HUES48 (cell line): ENCODE data around the gene STRA6.

ENCODE experiments used
- H3K27ac ChIP-seq: one replicate; pipeline ENCODE4 v1.7.0; 2013; ENCODE audit warnings: low read depth, low read length, inconsistent platforms
- H3K27me3 ChIP-seq: 2 replicates; pipeline ENCODE4 v1.6.1; 2013; ENCODE audit warnings: mild to moderate bottlenecking, low read length; ENCODE audit not compliant: control insufficient read depth, insufficient read depth
- H3K36me3 ChIP-seq: 2 replicates; pipeline ENCODE4 v1.6.1; 2013; ENCODE audit warnings: low read length; ENCODE audit not compliant: control insufficient read depth, insufficient read depth
- H3K4me1 ChIP-seq: 2 replicates; pipeline ENCODE4 v1.6.1; 2013; ENCODE audit warnings: mild to moderate bottlenecking, low read length; ENCODE audit not compliant: control insufficient read depth, insufficient read depth
- H3K4me3 ChIP-seq: 2 replicates; pipeline ENCODE4 v1.5.1; 2013; ENCODE audit warnings: mild to moderate bottlenecking, low read depth, low read length
- H3K9ac ChIP-seq: 2 replicates; pipeline ENCODE4 v1.6.1; 2013; ENCODE audit warnings: mild to moderate bottlenecking, low read depth, low read length, moderate library complexity
- H3K9me3 ChIP-seq: 2 replicates; pipeline ENCODE4 v1.6.1; 2013; ENCODE audit warnings: low read length; ENCODE audit not compliant: control insufficient read depth, insufficient read depth

Gene STRA6

GRCh38 chr15:74193299-74193718 lies 9.3 kb downstream of the STRA6 start:
- Histone ChIP-seq H3K4me1 (no peaks in the 10 kb centered on the region), H3K9me3 (no peaks in the 10 kb centered on the region), H3K27ac (no peak overlapping the region), H3K9ac (no peak overlapping the region), H3K27me3 (no peaks in the 10 kb centered on the region), H3K36me3 (no peaks in the 10 kb centered on the region), H3K4me3 (no peak overlapping the region)

- H3K4me3 ChIP-seq: no peak overlapping the region
- H3K9me3 ChIP-seq: no peaks in the 10 kb centered on the region
- H3K36me3 ChIP-seq: no peaks in the 10 kb centered on the region
- no peaks in the 10 kb centered on the region for H3K4me1 ChIP-seq
- H3K27me3 ChIP-seq: no peaks in the 10 kb centered on the region
- no peak overlapping the region for H3K9ac ChIP-seq
- H3K27ac ChIP-seq: no peak overlapping the region
These were observed 9.8 kb downstream of the STRA6 start for GRCh38 chr15:74192751-74193150.

DNA sequence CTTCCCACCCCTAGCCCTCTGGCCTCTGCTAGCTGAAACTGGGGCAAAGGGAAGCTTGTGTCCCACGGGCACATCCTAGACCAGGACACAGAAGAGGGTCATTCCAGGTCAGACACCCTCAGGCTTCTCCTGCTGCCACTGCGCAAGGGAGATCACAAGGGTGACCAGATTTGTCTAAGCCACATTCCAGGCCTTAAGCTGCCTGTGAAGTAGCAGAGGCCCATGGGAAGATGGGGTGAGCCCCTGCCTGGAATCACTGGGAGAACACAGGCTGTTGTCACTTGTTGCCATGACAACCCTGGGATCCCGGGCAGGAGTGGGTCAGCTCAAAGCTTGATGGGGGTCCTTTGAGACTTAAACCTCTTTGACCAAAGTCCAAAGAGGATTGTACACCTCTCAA lies 10.8 kb downstream of the STRA6 start:
- Histone ChIP-seq H3K27me3 (no peaks in the 10 kb centered on the region), H3K9me3 (no peaks in the 10 kb centered on the region), H3K4me1 (no peaks in the 10 kb centered on the region), H3K9ac (no peak overlapping the region), H3K27ac (no peak overlapping the region), H3K4me3 (no peak overlapping the region), H3K36me3 (no peaks in the 10 kb centered on the region)

DNA sequence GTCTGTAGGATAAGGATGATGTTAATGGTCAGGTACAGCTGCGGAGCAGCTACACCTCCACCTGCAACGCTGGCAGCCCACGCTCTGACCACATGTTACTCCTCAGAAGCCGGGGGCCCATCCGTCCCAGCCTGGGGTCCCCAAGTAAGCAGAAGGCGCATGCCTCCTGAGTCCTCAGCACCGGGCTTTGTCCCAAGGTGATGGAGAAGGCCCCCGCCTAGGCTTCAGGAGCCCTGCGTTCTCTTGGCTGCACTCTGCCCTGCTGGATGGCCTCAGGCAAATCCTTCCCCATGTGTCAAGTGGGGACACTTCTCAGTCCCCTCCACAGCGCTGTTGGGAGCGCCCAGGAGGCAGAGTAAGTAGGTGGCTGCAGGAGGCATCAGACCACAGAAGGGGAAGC lies 14.4 kb downstream of the STRA6 start:
- no peaks in the 10 kb centered on the region for H3K27me3 ChIP-seq
- H3K36me3 ChIP-seq: no peaks in the 10 kb centered on the region
- H3K9me3 ChIP-seq: no peaks in the 10 kb centered on the region
- no peak overlapping the region for H3K9ac ChIP-seq
- no peaks in the 10 kb centered on the region for H3K4me1 ChIP-seq
- H3K4me3 ChIP-seq: no peak overlapping the region
- H3K27ac ChIP-seq: no peak overlapping the region

DNA sequence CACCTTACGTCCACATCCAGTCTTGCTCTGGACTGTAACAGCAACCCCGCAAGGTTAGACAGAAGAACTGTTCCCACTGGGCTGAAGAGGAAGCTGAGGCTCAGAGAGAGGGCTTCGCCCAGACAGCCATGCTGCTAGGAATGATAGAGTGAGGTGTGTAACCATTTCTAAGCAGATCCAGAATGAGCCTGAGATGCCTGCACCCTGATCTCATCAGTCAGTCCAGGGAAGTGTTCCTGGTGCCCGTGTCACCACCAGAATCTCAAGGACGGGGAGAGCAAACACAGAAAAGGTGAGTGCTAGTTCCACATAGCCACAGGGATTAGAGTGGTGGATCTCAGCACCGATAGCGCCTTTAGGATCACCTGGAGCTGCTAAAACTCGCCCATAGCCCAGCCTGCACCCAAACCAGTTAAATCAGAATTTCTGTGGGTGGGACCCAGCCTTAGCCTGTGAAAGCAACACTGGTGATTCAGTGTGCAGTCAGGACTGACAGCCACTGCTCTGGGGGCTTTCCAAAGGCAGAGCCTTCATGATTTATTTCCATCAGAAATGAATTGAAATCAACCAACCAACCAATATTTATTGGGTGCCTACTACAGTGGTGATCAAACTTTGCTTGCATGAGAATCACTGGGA lies 16.8 kb downstream of the STRA6 start:
- H3K27me3 ChIP-seq: no peaks in the 10 kb centered on the region
- no peaks in the 10 kb centered on the region for H3K9me3 ChIP-seq
- H3K9ac ChIP-seq: no peak overlapping the region
- no peaks in the 10 kb centered on the region for H3K36me3 ChIP-seq
- no peak overlapping the region for H3K4me3 ChIP-seq
- no peaks in the 10 kb centered on the region for H3K4me1 ChIP-seq
- no peak overlapping the region for H3K27ac ChIP-seq

GRCh38 chr15:74184582-74185091 lies 17.9 kb downstream of the STRA6 start:
- Histone ChIP-seq H3K36me3 (no peaks in the 10 kb centered on the region), H3K27me3 (no peaks in the 10 kb centered on the region), H3K27ac (no peak overlapping the region), H3K4me3 (no peak overlapping the region), H3K9ac (no peak overlapping the region), H3K9me3 (no peaks in the 10 kb centered on the region), H3K4me1 (no peaks in the 10 kb centered on the region)

DNA sequence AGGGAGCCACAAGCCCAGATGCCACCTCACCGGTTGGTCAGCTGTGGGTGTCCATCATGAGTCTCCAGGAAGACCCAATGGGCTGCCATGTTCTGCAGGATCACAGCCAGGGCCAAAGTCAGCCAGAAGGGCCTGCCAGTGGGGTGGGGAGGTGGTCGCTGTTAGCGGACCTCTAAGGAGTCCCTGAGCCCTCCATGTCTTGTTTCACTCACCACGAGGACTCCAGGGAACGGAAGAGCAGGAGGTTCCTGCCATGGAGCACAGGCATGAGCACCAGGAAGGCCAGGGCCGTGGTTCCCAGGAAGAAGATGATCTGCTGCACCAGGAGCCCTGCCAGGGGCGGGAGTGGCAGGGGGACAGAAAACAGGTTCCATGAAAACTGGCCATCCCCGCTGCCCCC lies 20.5 kb downstream of the STRA6 start:
- Histone ChIP-seq H3K9ac (no peak overlapping the region), H3K9me3 (no peaks in the 10 kb centered on the region), H3K27ac (no peak overlapping the region), H3K4me3 (no peak overlapping the region), H3K27me3 (no peaks in the 10 kb centered on the region), H3K4me1 (no peaks in the 10 kb centered on the region), H3K36me3 (no peaks in the 10 kb centered on the region)

GRCh38 chr15:74180881-74181602 lies 21.5 kb downstream of the STRA6 start:
- Histone ChIP-seq H3K36me3 (no peaks in the 10 kb centered on the region), H3K9ac (no peak overlapping the region), H3K4me1 (peaks cover 8% of the 10 kb centered on the region; the same call in 1 of the 2 replicates), H3K27ac (no peak overlapping the region), H3K4me3 (no peak overlapping the region), H3K27me3 (no peaks in the 10 kb centered on the region), H3K9me3 (no peaks in the 10 kb centered on the region)

DNA sequence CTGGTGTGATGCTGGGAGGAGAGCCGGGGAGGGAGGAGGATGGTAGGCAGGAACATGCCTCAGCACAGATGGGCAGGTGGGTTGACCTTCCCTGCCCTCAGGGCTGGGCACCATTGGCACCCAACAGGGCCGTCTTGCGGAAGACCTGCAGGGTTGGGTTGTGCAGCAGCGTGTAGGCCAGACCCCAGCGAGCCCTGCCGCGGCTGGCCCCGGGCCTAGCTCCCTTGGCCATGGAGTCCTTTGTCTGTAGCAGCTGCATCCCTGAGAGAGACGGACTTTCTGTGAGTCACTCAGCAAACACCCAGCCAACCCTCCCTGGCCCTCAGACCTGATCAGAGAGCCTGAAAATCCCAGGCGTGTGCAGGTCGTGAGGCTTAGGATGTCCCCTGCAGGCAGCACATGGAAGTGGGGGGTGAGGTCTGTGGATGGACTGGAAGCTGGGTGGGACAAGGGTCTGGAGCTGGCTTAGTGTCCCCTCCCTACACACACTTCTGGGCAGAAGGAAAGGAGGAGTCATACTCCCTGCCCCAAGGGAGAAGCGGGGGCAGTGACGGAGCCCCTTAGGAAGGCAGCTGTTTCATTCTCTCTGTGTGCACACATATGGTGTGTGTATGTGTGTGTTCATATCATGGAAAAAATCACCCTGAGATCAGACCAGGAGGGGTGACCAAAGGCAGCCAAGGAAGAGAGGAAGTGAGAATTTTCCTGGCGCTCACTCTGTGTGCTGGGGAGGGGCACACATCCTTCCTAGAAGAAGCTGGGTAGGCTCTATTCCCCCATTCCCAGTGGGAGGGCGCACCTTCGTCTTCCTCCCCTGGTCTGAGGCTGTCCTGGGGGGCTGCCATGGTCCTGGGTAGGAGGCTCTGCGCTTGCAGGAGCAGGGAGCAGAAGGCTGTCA lies 22.4 kb downstream of the STRA6 start:
- no peaks in the 10 kb centered on the region for H3K36me3 ChIP-seq
- no peaks in the 10 kb centered on the region for H3K9me3 ChIP-seq
- no peak overlapping the region for H3K4me3 ChIP-seq
- no peak overlapping the region for H3K9ac ChIP-seq
- peaks cover 8% of the 10 kb centered on the region; the same call in 1 of the 2 replicates for H3K4me1 ChIP-seq
- H3K27me3 ChIP-seq: no peaks in the 10 kb centered on the region
- no peak overlapping the region for H3K27ac ChIP-seq

GRCh38 chr15:74179101-74179841 lies 23.3 kb downstream of the STRA6 start:
- Histone ChIP-seq H3K27ac (no peak overlapping the region), H3K9me3 (no peaks in the 10 kb centered on the region), H3K36me3 (no peaks in the 10 kb centered on the region), H3K4me3 (no peak overlapping the region), H3K27me3 (no peaks in the 10 kb centered on the region), H3K4me1 (peaks cover 8% of the 10 kb centered on the region; the same call in 1 of the 2 replicates), H3K9ac (no peak overlapping the region)
